CD4-positive, CD25-positive, alpha-beta regulatory T cell (primary cell): ENCODE measurements around the gene IFT27. TPM values are rescaled to one million over a fixed set of nuclear protein-coding genes. Genes with fewer than 3 reads are reported as not detected.

Source experiments
- ATAC-seq, 2 donors: fragments of 150-1000 bp; cut with Tn5 transposase; one replicate each; pipeline ENCODE4 v1.10.0; 2021; ENCODE audit warnings: low read depth in 2 of 2, moderate number of reproducible peaks in 2 of 2, moderate library complexity in 1 of 2
- DNase-seq, 3 donors: peaks; one replicate each; pipeline versions ENCODE4 v3.0.0 to v3.0.0-alpha.2; 2012 to 2022; ENCODE audit warnings: mixed read lengths in 1 of 3
- H3K27ac ChIP-seq: one replicate; pipeline ENCODE4 v1.7.0; 2013; ENCODE audit warnings: mild to moderate bottlenecking, low read length; ENCODE audit not compliant: insufficient read depth, poor library complexity, severe bottlenecking
- H3K27me3 ChIP-seq: one replicate; pipeline ENCODE4 v1.7.0; 2013; ENCODE audit warnings: low read length; ENCODE audit not compliant: control insufficient read depth, insufficient read depth
- H3K36me3 ChIP-seq: one replicate; pipeline ENCODE4 v1.7.0; 2013; ENCODE audit warnings: mild to moderate bottlenecking, low read length, moderate library complexity; ENCODE audit not compliant: control insufficient read depth, insufficient read depth
- H3K4me1 ChIP-seq: 2 replicates; pipeline ENCODE4 v1.7.0; 2013; ENCODE audit warnings: mild to moderate bottlenecking, low read length; ENCODE audit not compliant: insufficient read depth, control insufficient read depth, poor library complexity, severe bottlenecking
- H3K4me3 ChIP-seq: one replicate; pipeline ENCODE4 v1.7.0; 2013; ENCODE audit warnings: low read depth, mild to moderate bottlenecking, low read length, moderate library complexity
- H3K9me3 ChIP-seq, 2 experiments: 1 replicate in 1 of 2; 2 replicates in 1 of 2; pipeline ENCODE4 v1.7.0; 2013; ENCODE audit warnings: low read length in 2 of 2, mild to moderate bottlenecking in 1 of 2, moderate library complexity in 1 of 2; ENCODE audit not compliant: control insufficient read depth in 2 of 2
- H3K27ac Mint-ChIP-seq, 3 donors: one replicate each; pipeline ENCODE4 v1.8.0; 2020 to 2022; ENCODE audit warnings: mild to moderate bottlenecking in 3 of 3, mixed read lengths in 3 of 3, moderate library complexity in 2 of 3
- H3K27me3 Mint-ChIP-seq: one replicate; pipeline ENCODE4 v1.8.0; 2022; ENCODE audit warnings: mild to moderate bottlenecking, mixed read lengths
- H3K36me3 Mint-ChIP-seq: one replicate; pipeline ENCODE4 v1.8.0; 2020; ENCODE audit warnings: mixed read lengths
- H3K4me1 Mint-ChIP-seq, 4 donors: one replicate each; pipeline ENCODE4 v1.8.0; 2020 to 2022; ENCODE audit warnings: mixed read lengths in 4 of 4, mild to moderate bottlenecking in 1 of 4
- H3K4me3 Mint-ChIP-seq, 4 donors: one replicate each; pipeline ENCODE4 v1.8.0; 2020 to 2022; ENCODE audit warnings: mild to moderate bottlenecking in 4 of 4, mixed read lengths in 4 of 4, moderate library complexity in 3 of 4
- H3K9me3 Mint-ChIP-seq, 7 donors: one replicate each; pipeline ENCODE4 v1.8.0; 2020 to 2022; ENCODE audit warnings: mixed read lengths in 7 of 7, mild to moderate bottlenecking in 3 of 7, moderate library complexity in 2 of 7
- polyA plus RNA-seq, 4 donors: library from polyadenylated mRNA; unstranded; fragments of 300-500 nt; fragmentation: Illumina TruSeq; gene quantifications; one replicate each; pipeline ENCODE4 v1.2.3, GENCODE V29; 2021
- total RNA-seq: library from RNA; stranded (reverse); gene quantifications from one replicate; pipeline ENCODE4 v1.2.3, GENCODE V29; 2022

IFT27 gene
- total and polyA plus RNA-seq, 5 donors from 2014 or later, result 12.0 to 20.8 (median 16.1) TPM

DNA sequence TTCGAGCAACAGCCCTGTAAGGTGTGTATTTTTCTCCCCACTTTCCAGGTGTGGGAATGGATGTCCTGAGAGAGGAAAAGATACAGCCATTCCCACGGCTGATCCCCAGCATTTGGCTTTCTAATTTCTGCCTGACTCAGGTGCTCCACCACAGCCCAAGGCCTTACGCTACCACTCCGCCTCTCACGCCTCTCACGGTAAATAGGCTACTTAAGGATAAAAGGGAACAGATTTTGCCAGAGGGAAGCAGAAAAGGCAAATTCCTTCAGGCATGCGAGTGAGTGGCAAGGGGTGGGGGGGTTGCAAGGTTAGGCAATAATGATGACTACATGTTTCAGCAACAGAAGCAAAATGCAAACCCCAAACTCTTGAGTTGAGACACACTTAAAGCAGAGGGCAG is 31.7 kb upstream of the IFT27 start:
- ATAC-seq (no peak), DNase-seq (no peak)
- Mint-ChIP-seq H3K4me1 (peaks cover 0 to 19% (median 11%) of the 10 kb centered on the region in 4 donors), H3K9me3 (no peaks in the 10 kb centered on the region), H3K27me3 (peaks cover under 1% of the 10 kb centered on the region), H3K27ac (peak overlapping the region in 2 of 3 donors; percentile 59 to 69), H3K4me3 (no peak overlapping the region), H3K36me3 (no peaks in the 10 kb centered on the region)
- Histone ChIP-seq H3K36me3 (no peaks in the 10 kb centered on the region), H3K9me3 (no peaks in the 10 kb centered on the region), H3K4me3 (no peak overlapping the region), H3K27me3 (no peaks in the 10 kb centered on the region), H3K27ac (no peak overlapping the region), H3K4me1 (peaks cover 3% of the 10 kb centered on the region)

GRCh38 chr22:36806835-36807234 is 30.9 kb upstream of the IFT27 start:
- no peaks in the 10 kb centered on the region for H3K36me3 ChIP-seq
- H3K4me3 ChIP-seq, result no peak overlapping the region
- H3K36me3 Mint-ChIP-seq, result no peaks in the 10 kb centered on the region
- H3K27ac Mint-ChIP-seq, result peak overlapping the region in 1 of 3 donors; percentile 69
- H3K27me3 Mint-ChIP-seq, result no peaks in the 10 kb centered on the region
- H3K4me1 ChIP-seq, result peaks cover 3% of the 10 kb centered on the region
- ATAC-seq (no peak), DNase-seq (no peak)
- H3K4me3 Mint-ChIP-seq, result no peak overlapping the region
- no peak overlapping the region for H3K27ac ChIP-seq
- no peaks in the 10 kb centered on the region for H3K27me3 ChIP-seq
- H3K4me1 Mint-ChIP-seq, result peaks cover 0 to 19% (median 11%) of the 10 kb centered on the region in 4 donors
- no peaks in the 10 kb centered on the region for H3K9me3 ChIP-seq
- H3K9me3 Mint-ChIP-seq, result no peaks in the 10 kb centered on the region

DNA sequence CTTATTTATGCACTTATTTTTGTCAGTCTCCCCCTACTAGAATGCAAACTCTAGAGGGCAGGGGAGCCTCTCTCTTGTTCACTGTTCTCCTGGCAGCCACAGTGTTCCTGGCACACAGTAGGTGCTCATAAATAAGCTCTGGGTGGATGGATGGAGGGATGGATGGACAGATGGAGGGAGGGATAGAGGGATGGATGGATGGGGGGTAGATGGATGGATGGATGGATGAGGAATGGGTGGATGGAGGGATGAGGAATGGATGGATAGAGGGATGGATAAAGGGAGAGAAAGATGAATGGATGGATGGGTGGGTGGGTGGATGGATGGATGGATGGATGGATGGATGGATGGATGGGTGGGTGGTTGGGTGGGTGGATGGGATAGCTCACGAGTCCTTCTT is 27.4 kb upstream of the IFT27 start:
- Mint-ChIP-seq H3K4me3 (no peak overlapping the region), H3K36me3 (no peaks in the 10 kb centered on the region), H3K27ac (no peak overlapping the region), H3K27me3 (no peaks in the 10 kb centered on the region), H3K4me1 (peaks cover 0 to 10% (median 6%) of the 10 kb centered on the region in 4 donors), H3K9me3 (no peaks in the 10 kb centered on the region)
- Histone ChIP-seq H3K36me3 (no peaks in the 10 kb centered on the region), H3K27ac (no peak overlapping the region), H3K9me3 (no peaks in the 10 kb centered on the region), H3K27me3 (no peaks in the 10 kb centered on the region), H3K4me3 (no peak overlapping the region), H3K4me1 (no peaks in the 10 kb centered on the region)
- no peak for DNase-seq
- no peak for ATAC-seq

DNA sequence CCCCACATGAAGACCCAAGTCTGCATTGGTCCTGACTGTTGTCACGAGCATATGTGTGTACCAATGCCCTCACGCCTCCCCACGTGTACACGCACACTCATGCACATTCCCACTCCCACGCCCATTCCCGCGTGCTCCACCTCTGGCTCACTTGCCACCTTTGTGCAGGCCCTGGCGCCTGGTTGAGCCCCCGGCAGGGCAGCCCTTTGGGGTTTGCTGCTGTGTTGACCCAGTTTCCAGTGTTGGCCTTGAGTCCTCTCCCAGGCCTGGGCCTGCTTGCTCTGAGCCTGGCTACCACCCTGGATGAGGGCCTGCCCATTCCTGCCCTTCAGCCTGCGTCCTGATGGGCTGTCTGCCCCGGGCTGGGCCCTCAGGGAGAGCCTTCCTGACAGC is 22.8 kb upstream of the IFT27 start:
- Mint-ChIP-seq H3K27ac (no peak overlapping the region), H3K4me3 (no peak overlapping the region)

GRCh38 chr22:36797911-36798673 is 22.2 kb upstream of the IFT27 start:
- Histone ChIP-seq H3K4me3 (no peak overlapping the region), H3K4me1 (no peaks in the 10 kb centered on the region), H3K36me3 (no peaks in the 10 kb centered on the region), H3K9me3 (no peaks in the 10 kb centered on the region), H3K27me3 (no peaks in the 10 kb centered on the region), H3K27ac (no peak overlapping the region)
- no peaks in the 10 kb centered on the region for H3K27me3 Mint-ChIP-seq
- ATAC-seq (no peak), DNase-seq (no peak)
- H3K36me3 Mint-ChIP-seq, result no peaks in the 10 kb centered on the region
- H3K9me3 Mint-ChIP-seq, result no peaks in the 10 kb centered on the region
- no peaks in the 10 kb centered on the region for H3K4me1 Mint-ChIP-seq
- no peak overlapping the region for H3K27ac Mint-ChIP-seq
- H3K4me3 Mint-ChIP-seq, result no peak overlapping the region

More for the DNA sequence above, 22.8 kb upstream of the IFT27 start:
- H3K4me1 Mint-ChIP-seq, result no peaks in the 10 kb centered on the region
- Histone ChIP-seq H3K9me3 (no peaks in the 10 kb centered on the region), H3K4me3 (no peak overlapping the region), H3K36me3 (no peaks in the 10 kb centered on the region), H3K27me3 (no peaks in the 10 kb centered on the region), H3K27ac (no peak overlapping the region), H3K4me1 (no peaks in the 10 kb centered on the region)
- H3K36me3 Mint-ChIP-seq, result no peaks in the 10 kb centered on the region
- no peaks in the 10 kb centered on the region for H3K27me3 Mint-ChIP-seq
- no peaks in the 10 kb centered on the region for H3K9me3 Mint-ChIP-seq
- ATAC-seq (no peak), DNase-seq (no peak)

DNA sequence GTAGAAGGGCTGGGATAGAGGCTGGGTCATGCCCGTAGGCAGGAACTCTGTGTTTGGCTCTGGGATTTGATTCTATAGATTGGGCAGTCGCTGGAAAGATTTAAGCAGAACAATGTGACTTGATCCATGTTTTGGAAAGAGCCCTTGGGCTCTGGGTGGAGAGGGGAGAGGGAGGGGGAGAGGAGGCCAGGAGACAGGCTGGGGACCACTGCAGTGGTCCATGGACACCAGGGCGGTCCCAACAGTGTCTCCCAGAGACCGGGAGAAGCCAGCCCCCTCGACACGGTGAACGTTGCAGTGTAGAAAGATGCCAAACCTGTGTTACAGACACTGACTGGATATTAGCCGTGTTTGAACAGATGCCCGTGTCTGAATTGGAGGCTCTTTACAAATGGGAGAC is 21.5 kb upstream of the IFT27 start:
- Mint-ChIP-seq H3K36me3 (no peaks in the 10 kb centered on the region), H3K27me3 (no peaks in the 10 kb centered on the region), H3K4me1 (no peaks in the 10 kb centered on the region), H3K27ac (no peak overlapping the region), H3K4me3 (peak overlapping the region in 1 of 4 donors; percentile 38), H3K9me3 (no peaks in the 10 kb centered on the region)
- no peak overlapping the region for H3K27ac ChIP-seq
- H3K4me1 ChIP-seq, result no peaks in the 10 kb centered on the region
- H3K9me3 ChIP-seq, result no peaks in the 10 kb centered on the region
- no peaks in the 10 kb centered on the region for H3K36me3 ChIP-seq
- no peaks in the 10 kb centered on the region for H3K27me3 ChIP-seq
- no peak for ATAC-seq
- H3K4me3 ChIP-seq, result no peak overlapping the region
- no peak for DNase-seq

- H3K9me3 ChIP-seq, result no peaks in the 10 kb centered on the region
- Mint-ChIP-seq H3K27ac (peak overlapping the region in 1 of 3 donors; percentile 49), H3K27me3 (no peaks in the 10 kb centered on the region), H3K4me3 (peak overlapping the region in 1 of 4 donors; percentile 38), H3K4me1 (no peaks in the 10 kb centered on the region), H3K36me3 (no peaks in the 10 kb centered on the region), H3K9me3 (no peaks in the 10 kb centered on the region)
- no peak overlapping the region for H3K27ac ChIP-seq
- no peak for DNase-seq
- no peaks in the 10 kb centered on the region for H3K4me1 ChIP-seq
- no peak for ATAC-seq
- H3K27me3 ChIP-seq, result no peaks in the 10 kb centered on the region
- no peaks in the 10 kb centered on the region for H3K36me3 ChIP-seq
- H3K4me3 ChIP-seq, result no peak overlapping the region
Measured at GRCh38 chr22:36796552-36797175, 20.7 kb upstream of the IFT27 start.

DNA sequence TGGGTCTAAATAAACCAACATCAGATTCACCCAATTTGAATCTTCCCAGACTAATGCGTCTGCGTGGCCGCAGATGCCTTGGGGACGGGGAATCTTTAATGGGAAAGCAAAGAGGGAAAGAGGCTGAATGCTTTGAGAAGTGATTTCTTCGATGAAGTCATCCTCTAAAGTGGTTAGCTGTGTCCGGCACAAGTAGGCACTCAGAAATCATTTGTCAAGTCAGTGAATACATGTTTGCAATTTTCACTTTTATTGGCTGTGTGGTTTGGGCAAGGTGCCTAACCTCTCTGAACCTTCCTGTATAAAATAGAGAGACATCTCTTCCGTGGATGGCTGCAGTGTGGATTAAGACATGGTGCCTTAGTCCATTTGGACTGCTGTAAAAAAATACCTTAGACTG is 19.7 kb upstream of the IFT27 start:
- Histone ChIP-seq H3K4me1 (no peaks in the 10 kb centered on the region), H3K4me3 (no peak overlapping the region), H3K27ac (no peak overlapping the region), H3K27me3 (no peaks in the 10 kb centered on the region), H3K9me3 (no peaks in the 10 kb centered on the region), H3K36me3 (no peaks in the 10 kb centered on the region)
- ATAC-seq (no peak), DNase-seq (no peak)
- Mint-ChIP-seq H3K36me3 (no peaks in the 10 kb centered on the region), H3K27me3 (no peaks in the 10 kb centered on the region), H3K9me3 (peaks cover 0 to under 1% (median 0%) of the 10 kb centered on the region in 7 donors), H3K27ac (no peak overlapping the region), H3K4me1 (peaks cover 0 to 2% (median under 1%) of the 10 kb centered on the region in 4 donors), H3K4me3 (no peak overlapping the region)
